ENCODE results near the gene TPRX2. TPM values are rescaled to one million over a fixed set of nuclear protein-coding genes. Genes with fewer than 3 reads are reported as not detected.
"Not testable (repeated sequence)": the region's sequence is repeated elsewhere in the genome, so short reads cannot be mapped to it uniquely, and the experiment has no call there.

The TPRX2 gene
- total RNA-seq, 1 experiment from 2014 or later = not detected

DNA sequence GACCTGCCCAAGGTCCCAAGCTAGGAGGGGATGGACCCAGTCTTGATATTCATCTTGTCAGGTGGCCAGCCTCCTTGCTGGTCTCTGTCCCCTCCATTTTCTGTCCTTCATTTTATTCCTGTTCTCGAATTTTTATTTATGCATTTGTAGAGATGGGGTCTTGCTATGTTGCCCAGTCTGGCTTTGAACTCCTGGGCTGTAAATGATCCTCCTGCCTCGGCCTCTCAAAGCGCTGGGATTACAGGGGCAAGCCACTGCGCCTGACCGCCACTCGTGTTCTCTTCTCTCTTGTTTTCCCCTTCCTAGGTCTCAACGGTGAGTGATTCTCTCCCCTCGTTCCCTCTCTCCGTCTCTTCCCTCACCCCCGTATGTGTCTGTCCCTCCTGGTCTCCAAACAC lies 10.6 kb upstream of the TPRX2 start:
- Histone ChIP-seq H3K27me3 (ENCODE audit: control insufficient read depth, insufficient read depth, low read length) (no peaks in the 10 kb centered on the region), H3K4me3 (ENCODE audit: insufficient read depth, low read depth, low read length) (peak overlapping the region; percentile 39), H3K36me3 (replicated peaks; ENCODE audit: control insufficient read depth, insufficient read depth, low read length) (no peaks in the 10 kb centered on the region)
- DNase-seq = no peak

GRCh38 chr19:47848823-47849473 lies 10.1 kb upstream of the TPRX2 start:
- no peaks in the 10 kb centered on the region for H3K27me3 ChIP-seq (ENCODE audit: control insufficient read depth, insufficient read depth, low read length)
- DNase-seq = peak; percentile 55
- peak overlapping the region; percentile 39 for H3K4me3 ChIP-seq (ENCODE audit: insufficient read depth, low read depth, low read length)
- no peaks in the 10 kb centered on the region for H3K36me3 ChIP-seq (replicated peaks; ENCODE audit: control insufficient read depth, insufficient read depth, low read length)

DNA sequence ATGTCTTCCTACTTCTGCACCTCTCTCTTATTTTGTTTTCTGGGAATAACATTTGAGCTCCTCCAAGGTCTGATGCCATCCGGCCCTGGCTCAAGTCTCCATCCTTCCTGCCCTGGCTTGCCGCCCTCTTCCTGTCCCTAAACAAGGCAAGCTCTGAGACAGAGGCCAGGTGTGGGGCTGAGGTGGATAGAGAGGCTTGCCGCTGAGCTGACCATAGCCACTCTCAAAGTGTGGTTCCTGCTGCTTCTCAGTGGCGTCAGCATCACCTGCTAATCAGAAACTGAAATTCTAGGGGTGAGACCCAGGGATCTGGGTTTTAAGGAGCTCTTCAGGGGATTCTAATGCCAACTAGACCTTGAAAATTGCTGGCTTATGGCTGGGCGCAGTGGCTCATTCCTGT lies 6.0 kb upstream of the TPRX2 start:
- no peak overlapping the region for H3K4me3 ChIP-seq (ENCODE audit: insufficient read depth, low read depth, low read length)
- H3K27me3 ChIP-seq (ENCODE audit: control insufficient read depth, insufficient read depth, low read length) = no peaks in the 10 kb centered on the region
- H3K36me3 ChIP-seq (replicated peaks; ENCODE audit: control insufficient read depth, insufficient read depth, low read length) = no peaks in the 10 kb centered on the region
- no peak for DNase-seq

GRCh38 chr19:47854459-47854858 lies 4.6 kb upstream of the TPRX2 start:
- H3K36me3 ChIP-seq (replicated peaks; ENCODE audit: control insufficient read depth, insufficient read depth, low read length) = no peaks in the 10 kb centered on the region
- no peaks in the 10 kb centered on the region for H3K27me3 ChIP-seq (ENCODE audit: control insufficient read depth, insufficient read depth, low read length)
- DNase-seq = no peak
- no peak overlapping the region for H3K4me3 ChIP-seq (ENCODE audit: insufficient read depth, low read depth, low read length)

DNA sequence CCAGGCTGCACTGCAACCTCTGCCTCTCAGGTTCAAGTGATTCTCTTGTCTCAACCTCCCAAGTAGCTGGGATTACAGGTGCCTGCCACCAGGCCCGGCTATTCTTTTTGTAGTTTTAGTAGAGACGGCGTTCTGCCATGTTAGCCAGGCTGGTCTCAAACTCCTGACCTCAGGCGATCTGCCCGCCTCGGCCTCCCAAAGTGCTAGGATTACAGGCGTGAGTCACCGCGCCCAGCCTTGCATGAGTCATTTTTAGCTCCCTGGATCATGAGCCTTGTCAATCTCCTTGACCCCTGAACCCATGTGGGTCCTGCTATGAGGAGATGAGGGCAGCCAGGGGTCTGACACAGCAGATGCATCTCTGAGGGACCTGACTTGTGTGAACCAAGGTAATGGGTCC lies 804 bp upstream of the TPRX2 start:
- DNase-seq; H3K4me3 ChIP-seq (ENCODE audit: insufficient read depth, low read depth, low read length); H3K27me3 ChIP-seq (ENCODE audit: control insufficient read depth, insufficient read depth, low read length); H3K36me3 ChIP-seq (replicated peaks; ENCODE audit: control insufficient read depth, insufficient read depth, low read length): not testable (repeated sequence)

DNA sequence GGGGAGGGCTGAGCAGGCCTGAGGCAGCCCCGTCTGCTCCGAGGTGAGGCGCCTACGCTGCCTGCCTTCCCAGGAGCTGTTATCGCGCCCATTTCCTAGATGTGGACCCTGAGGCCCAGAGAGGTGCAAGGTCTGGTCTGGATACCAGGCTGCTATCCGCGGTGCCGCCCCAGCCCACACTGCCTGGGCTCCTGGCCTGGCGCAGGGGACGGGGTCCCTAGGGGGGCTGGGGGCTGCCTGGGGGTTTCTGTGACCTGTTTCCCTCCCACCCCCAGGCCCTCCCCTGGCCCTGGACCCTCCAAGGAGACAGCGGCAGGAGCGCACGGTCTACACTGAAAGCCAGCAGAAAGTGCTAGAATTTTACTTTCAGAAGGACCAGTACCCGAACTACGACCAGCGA lies 803 bp downstream of the TPRX2 start:
- H3K27me3 ChIP-seq (ENCODE audit: control insufficient read depth, insufficient read depth, low read length); DNase-seq; H3K4me3 ChIP-seq (ENCODE audit: insufficient read depth, low read depth, low read length); H3K36me3 ChIP-seq (replicated peaks; ENCODE audit: control insufficient read depth, insufficient read depth, low read length): not testable (repeated sequence)

DNA sequence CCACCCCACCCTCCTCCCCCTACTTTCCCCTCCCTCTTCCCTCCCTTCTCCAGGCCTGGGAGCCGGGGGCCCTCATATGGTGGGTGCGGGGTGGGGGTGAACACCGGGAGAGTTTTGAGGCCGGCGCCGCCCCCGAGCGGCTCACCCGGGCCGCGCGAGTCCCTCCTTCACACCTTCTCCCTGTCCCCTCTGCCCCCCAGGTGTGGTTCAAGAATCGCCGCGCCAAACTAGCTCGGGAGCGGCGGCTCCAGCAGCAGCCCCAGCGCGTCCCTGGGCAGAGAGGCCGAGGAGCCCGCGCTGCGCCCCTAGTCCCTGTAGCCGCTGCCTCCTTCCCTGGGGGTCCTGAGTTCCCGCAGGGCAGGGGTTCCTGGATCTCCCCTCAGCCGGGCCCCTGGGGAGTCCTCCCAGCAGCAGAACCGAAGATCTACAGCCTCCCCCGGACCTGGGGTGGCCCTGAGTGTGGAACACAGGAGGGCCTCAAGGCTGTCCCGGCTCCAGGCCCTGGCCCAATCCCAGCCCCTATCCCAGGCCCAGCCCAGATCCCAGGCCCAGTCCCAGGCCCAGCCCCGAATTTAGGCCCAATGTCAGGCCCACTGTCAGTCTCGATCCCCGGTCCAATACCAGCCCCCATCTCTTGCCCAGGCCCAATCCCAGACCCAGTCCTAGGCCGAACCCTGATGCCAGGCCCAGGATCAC lies 1.7 kb downstream of the TPRX2 start:
- H3K27me3 ChIP-seq (ENCODE audit: control insufficient read depth, insufficient read depth, low read length) = no peaks in the 10 kb centered on the region
- H3K36me3 ChIP-seq (replicated peaks; ENCODE audit: control insufficient read depth, insufficient read depth, low read length) = no peaks in the 10 kb centered on the region
- no peak overlapping the region for H3K4me3 ChIP-seq (ENCODE audit: insufficient read depth, low read depth, low read length)
- peak; percentile 56 for DNase-seq

DNA sequence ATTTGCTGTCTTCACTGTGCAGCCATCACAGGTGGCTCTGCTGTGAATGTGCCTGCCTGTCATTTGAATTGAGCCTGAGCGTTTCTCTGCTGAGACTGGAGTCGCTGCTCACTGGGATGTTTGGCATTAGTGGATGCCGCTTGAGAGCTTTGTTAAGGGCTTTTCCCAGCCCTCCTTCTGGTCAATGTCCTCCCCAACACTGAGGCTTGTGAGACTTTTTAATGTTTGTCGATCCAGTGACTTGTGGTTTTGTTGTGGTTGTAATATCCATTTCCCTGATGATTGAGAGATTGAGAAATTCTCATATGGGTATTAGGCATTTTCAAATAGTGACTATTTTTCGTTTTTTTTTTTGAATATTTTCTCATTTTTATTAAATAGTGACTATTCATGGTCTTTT lies 2.6 kb downstream of the TPRX2 start:
- Histone ChIP-seq H3K36me3 (replicated peaks; ENCODE audit: control insufficient read depth, insufficient read depth, low read length) (no peaks in the 10 kb centered on the region), H3K4me3 (ENCODE audit: insufficient read depth, low read depth, low read length) (no peak overlapping the region), H3K27me3 (ENCODE audit: control insufficient read depth, insufficient read depth, low read length) (no peaks in the 10 kb centered on the region)
- no peak for DNase-seq

DNA sequence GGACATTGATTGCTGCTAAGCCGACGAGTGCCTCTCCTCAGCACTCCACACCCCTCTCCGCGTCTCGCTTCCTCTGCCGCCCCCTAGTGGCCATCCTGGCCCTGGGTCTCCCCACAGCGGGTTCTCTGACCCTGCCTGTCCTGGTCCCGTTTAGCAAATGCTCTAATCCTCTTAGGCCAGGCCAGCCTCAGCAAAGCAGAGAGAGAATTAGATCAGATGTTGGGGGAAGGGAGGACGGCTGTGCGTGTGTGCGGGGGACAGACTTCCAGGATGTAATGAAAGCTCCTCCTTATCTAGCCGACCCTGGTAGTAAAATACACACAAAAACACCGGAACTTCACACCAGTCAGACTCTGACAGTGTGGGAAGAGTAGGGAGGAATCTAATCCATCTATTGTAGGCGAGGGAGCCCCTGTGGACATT lies 4.5 kb downstream of the TPRX2 start:
- Histone ChIP-seq H3K36me3 (replicated peaks; ENCODE audit: control insufficient read depth, insufficient read depth, low read length) (no peaks in the 10 kb centered on the region), H3K4me3 (ENCODE audit: insufficient read depth, low read depth, low read length) (no peak overlapping the region), H3K27me3 (ENCODE audit: control insufficient read depth, insufficient read depth, low read length) (no peaks in the 10 kb centered on the region)
- peak; percentile 96 for DNase-seq

- DNase-seq = no peak
- Histone ChIP-seq H3K4me3 (ENCODE audit: insufficient read depth, low read depth, low read length) (no peak overlapping the region), H3K36me3 (replicated peaks; ENCODE audit: control insufficient read depth, insufficient read depth, low read length) (no peaks in the 10 kb centered on the region), H3K27me3 (ENCODE audit: control insufficient read depth, insufficient read depth, low read length) (no peaks in the 10 kb centered on the region)
Observed at GRCh38 chr19:47865166-47865565, 6.1 kb downstream of the TPRX2 start.

DNA sequence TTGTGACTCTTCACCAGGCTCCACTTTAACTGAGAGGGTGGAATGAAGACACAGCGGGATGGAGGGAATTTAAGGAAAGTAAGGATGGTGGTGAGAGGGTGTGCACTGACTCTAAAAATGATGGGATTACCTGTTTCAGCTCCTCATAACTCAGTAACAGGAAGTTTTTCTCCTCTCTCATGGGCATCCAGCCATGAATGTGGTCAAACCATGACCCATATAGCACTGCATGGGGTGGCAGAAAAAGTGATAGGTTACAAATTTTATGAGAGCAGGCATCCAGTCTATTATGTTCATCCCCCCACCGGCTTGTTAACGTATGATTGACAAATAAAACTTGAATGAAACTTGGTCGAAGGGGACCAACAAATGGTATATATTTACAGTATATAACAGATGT lies 19.9 kb downstream of the TPRX2 start:
- H3K27me3 ChIP-seq (ENCODE audit: control insufficient read depth, insufficient read depth, low read length) = no peaks in the 10 kb centered on the region

GRCh38 chr19:47879385-47879784 lies 20.4 kb downstream of the TPRX2 start:
- H3K36me3 ChIP-seq (replicated peaks; ENCODE audit: control insufficient read depth, insufficient read depth, low read length); H3K27me3 ChIP-seq (ENCODE audit: control insufficient read depth, insufficient read depth, low read length); H3K4me3 ChIP-seq (ENCODE audit: insufficient read depth, low read depth, low read length); DNase-seq: not testable (repeated sequence)

More for the DNA sequence above, 19.9 kb downstream of the TPRX2 start:
- DNase-seq = no peak
- Histone ChIP-seq H3K36me3 (replicated peaks; ENCODE audit: control insufficient read depth, insufficient read depth, low read length) (no peaks in the 10 kb centered on the region), H3K4me3 (ENCODE audit: insufficient read depth, low read depth, low read length) (no peak overlapping the region)

DNA sequence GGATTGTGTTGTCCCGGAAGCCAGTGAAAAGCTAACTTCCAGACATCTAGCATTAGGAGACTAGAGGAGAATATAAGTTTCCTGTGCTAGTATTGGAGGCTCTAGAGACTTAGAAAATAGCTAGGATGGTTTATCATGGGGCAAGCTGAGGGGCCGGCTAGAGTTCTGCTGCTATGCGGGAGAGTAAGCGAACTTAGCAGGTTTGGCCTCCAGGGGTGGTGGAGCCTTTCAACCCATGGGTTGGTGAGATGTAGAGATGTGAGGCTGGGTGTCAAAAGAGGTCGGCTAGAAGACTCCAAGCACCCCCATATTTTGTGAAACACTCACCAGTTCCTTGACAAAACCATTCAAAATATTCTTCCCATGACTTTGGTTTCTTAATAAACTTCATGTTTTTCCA lies 22.7 kb downstream of the TPRX2 start:
- Histone ChIP-seq H3K36me3 (replicated peaks; ENCODE audit: control insufficient read depth, insufficient read depth, low read length) (no peaks in the 10 kb centered on the region), H3K27me3 (ENCODE audit: control insufficient read depth, insufficient read depth, low read length) (no peaks in the 10 kb centered on the region), H3K4me3 (ENCODE audit: insufficient read depth, low read depth, low read length) (no peak overlapping the region)
- peak; percentile 42 for DNase-seq

DNA sequence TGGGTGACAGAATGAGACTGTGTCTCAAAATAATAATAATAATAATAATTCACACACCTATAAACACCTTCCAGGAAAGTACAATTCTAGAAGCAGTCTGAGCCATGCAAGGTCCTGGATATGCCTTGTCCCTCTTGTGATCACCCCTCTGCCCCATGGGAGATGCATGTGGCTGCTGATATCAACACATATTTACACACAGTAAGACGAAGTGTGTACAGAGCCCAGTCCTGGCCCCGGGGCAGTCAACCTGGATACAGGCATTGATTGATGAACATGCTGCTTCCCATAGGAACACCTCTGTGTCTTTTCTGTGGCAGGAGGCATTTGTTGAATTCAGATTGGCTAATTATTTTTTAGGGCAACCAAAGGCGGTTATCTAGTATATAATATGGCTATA lies 23.9 kb downstream of the TPRX2 start:
- Histone ChIP-seq H3K36me3 (replicated peaks; ENCODE audit: control insufficient read depth, insufficient read depth, low read length) (no peaks in the 10 kb centered on the region), H3K27me3 (ENCODE audit: control insufficient read depth, insufficient read depth, low read length) (no peaks in the 10 kb centered on the region)
- DNase-seq = no peak

DNA sequence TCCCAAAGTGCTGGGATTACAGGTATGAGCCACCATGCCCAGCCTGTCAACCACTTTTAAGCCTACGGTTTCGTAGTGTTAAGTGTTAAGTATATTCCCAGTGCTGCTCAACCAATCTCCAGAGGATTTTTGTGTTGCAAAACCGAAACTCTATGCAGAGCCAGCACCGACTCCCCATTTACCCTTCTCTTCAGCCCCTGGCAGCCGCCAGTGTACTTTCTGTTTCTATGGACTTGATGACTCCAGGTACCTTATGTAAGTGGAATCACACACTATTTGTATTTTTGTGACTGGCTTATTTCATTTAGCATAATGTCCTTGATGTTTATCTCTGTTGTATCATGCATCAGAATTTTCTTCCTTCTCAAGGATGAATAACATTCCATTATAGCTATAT lies 26.0 kb downstream of the TPRX2 start:
- Histone ChIP-seq H3K36me3 (replicated peaks; ENCODE audit: control insufficient read depth, insufficient read depth, low read length) (no peaks in the 10 kb centered on the region), H3K4me3 (ENCODE audit: insufficient read depth, low read depth, low read length) (no peak overlapping the region), H3K27me3 (ENCODE audit: control insufficient read depth, insufficient read depth, low read length) (no peaks in the 10 kb centered on the region)
- DNase-seq = no peak

More for the DNA sequence above, 23.9 kb downstream of the TPRX2 start:
- H3K4me3 ChIP-seq (ENCODE audit: insufficient read depth, low read depth, low read length) = no peak overlapping the region
